ENCODE results near the gene ERBB4.

- TF ChIP-seq CTCF (IDR thresholded peaks at IDR 0.05) (no peak), POLR2A (IDR thresholded peaks at IDR 0.05) (no peak)
Measured at GRCh38 chr2:212153923-212154322, 384.7 kb downstream of the ERBB4 start.
